HepG2 (cell line): ENCODE results near the gene METTL16. TPM values are rescaled to one million over a fixed set of nuclear protein-coding genes. Genes with fewer than 3 reads are reported as not detected.

Source experiments
- CAMTA2 ChIP-seq: sonication (generic); formaldehyde crosslinking; IDR thresholded peaks from 2 replicates; pipeline ENCODE4 v1.4.0; 2020; ENCODE audit warnings: mild to moderate bottlenecking, missing genetic modification reagents, borderline replicate concordance
- EED ChIP-seq: sonication (generic); formaldehyde crosslinking; IDR thresholded peaks from 2 replicates; pipeline ENCODE4 v1.5.0; 2020; ENCODE audit warnings: mild to moderate bottlenecking, missing genetic modification reagents
- EHMT2 ChIP-seq: fragments of 200-600 bp; sonication (generic); IDR thresholded peaks from 2 replicates; pipeline ENCODE4 v1.7.0; 2017; ENCODE audit warnings: antibody characterized with exemption, low read depth, low read length, borderline replicate concordance
- JUND ChIP-seq: sonication (generic); formaldehyde crosslinking; IDR thresholded peaks from 2 replicates; pipeline ENCODE4 v1.8.0; 2022; ENCODE audit warnings: mild to moderate bottlenecking, missing genetic modification reagents
- KLF15 ChIP-seq: sonication (generic); formaldehyde crosslinking; IDR thresholded peaks from 2 replicates; pipeline ENCODE4 v1.8.1; 2023; ENCODE audit warnings: borderline replicate concordance, mild to moderate bottlenecking, inconsistent platforms, missing genetic modification reagents, mixed read lengths
- MBNL3 ChIP-seq: fragments of 250-450 bp; sonication (Bioruptor Pico); conservative IDR thresholded peaks from 2 replicates; pipeline ENCODE4 v1.8.0; 2022; ENCODE audit warnings: mild to moderate bottlenecking, inconsistent platforms
- MYPOP ChIP-seq: sonication (generic); formaldehyde crosslinking; IDR thresholded peaks from 2 replicates; pipeline ENCODE4 v1.8.1; 2023; ENCODE audit warnings: mild to moderate bottlenecking, moderate library complexity, missing genetic modification reagents
- PRPF4 ChIP-seq: fragments of 200-400 bp; formaldehyde crosslinking; IDR thresholded peaks from 2 replicates; pipeline ENCODE4 v1.6.1; 2016; ENCODE audit warnings: low read length, low read depth; ENCODE audit not compliant: poor library complexity, severe bottlenecking
- RBFOX2 ChIP-seq: fragments of 200-400 bp; formaldehyde crosslinking; IDR thresholded peaks from 2 replicates; pipeline ENCODE4 v1.6.1; 2017; ENCODE audit warnings: low read depth, mild to moderate bottlenecking, low read length
- SAFB2 ChIP-seq: sonication (generic); formaldehyde crosslinking; IDR thresholded peaks from 2 replicates; pipeline ENCODE4 v1.5.1; 2020; ENCODE audit warnings: missing genetic modification reagents, low read depth, mild to moderate bottlenecking, borderline replicate concordance
- SOX6 ChIP-seq, 2 experiments: fragments of 450-650 bp in 1 of 2; sonication (generic) in 1 of 2; formaldehyde crosslinking in 1 of 2; IDR thresholded peaks; 2 replicates each; pipeline versions ENCODE4 v1.4.0 to v1.6.1; 2017 to 2020; ENCODE audit warnings: antibody characterized with exemption in 1 of 2, mild to moderate bottlenecking in 1 of 2, missing genetic modification reagents in 1 of 2
- ZHX1 ChIP-seq: sonication (generic); formaldehyde crosslinking; IDR thresholded peaks from 2 replicates; pipeline ENCODE4 v1.8.1; 2022; ENCODE audit warnings: low read depth, mild to moderate bottlenecking, missing genetic modification reagents
- ZKSCAN1 ChIP-seq: fragments of 150-350 bp; IDR thresholded peaks from 2 replicates; pipeline ENCODE4 v1.6.1; 2014; ENCODE audit warnings: low read length
- ZNF280B ChIP-seq: sonication (generic); formaldehyde crosslinking; IDR thresholded peaks from 2 replicates; pipeline ENCODE4 v1.5.0; 2020; ENCODE audit warnings: missing genetic modification reagents, mild to moderate bottlenecking, borderline replicate concordance
- ZNF30 ChIP-seq: sonication (generic); formaldehyde crosslinking; IDR thresholded peaks from 2 replicates; pipeline ENCODE4 v1.5.0; 2020; ENCODE audit warnings: mild to moderate bottlenecking, missing genetic modification reagents
- ZNF546 ChIP-seq: sonication (generic); formaldehyde crosslinking; conservative IDR thresholded peaks from 2 replicates; pipeline ENCODE4 v1.8.1; 2023; ENCODE audit warnings: mild to moderate bottlenecking, missing genetic modification reagents
- ZNF580 ChIP-seq: IDR thresholded peaks from 2 replicates; pipeline ENCODE4 v1.6.1; 2016; ENCODE audit warnings: low read depth, borderline replicate concordance
- ZNF598 ChIP-seq: sonication (generic); formaldehyde crosslinking; IDR thresholded peaks from 2 replicates; pipeline ENCODE4 v1.5.1; 2020; ENCODE audit warnings: mild to moderate bottlenecking, missing genetic modification reagents, borderline replicate concordance
- ZSCAN9 ChIP-seq: IDR thresholded peaks from 2 replicates; pipeline ENCODE4 v1.6.1; 2016; ENCODE audit warnings: borderline replicate concordance
- polyA plus RNA-seq, 8 experiments: library from polyadenylated mRNA; depleted of rRNA in 3 of 8; stranded (reverse) in 7 of 8; unstranded in 1 of 8; fragments of >200 nt; fragmentation: Illumina TruSeq in 4 of 8; extraction: Trizol in 4 of 8; gene quantifications; 2 replicates each; pipeline versions ENCODE4 v1.2.1 to v1.2.3, GENCODE V29; 2011 to 2016; ENCODE audit warnings: low read depth in 4 of 8, missing spikeins in 1 of 8, mixed read lengths in 1 of 8; ENCODE audit not compliant: insufficient read depth in 1 of 8
- total RNA-seq, 5 experiments: library from RNA; depleted of rRNA; stranded (reverse); fragments of >200 nt; fragmentation: Illumina TruSeq; extraction: Trizol; gene quantifications; 2 replicates each; pipeline ENCODE4 v1.2.3, GENCODE V29; 2016; ENCODE audit warnings: low read depth in 1 of 5

The METTL16 gene
- total and polyA plus RNA-seq, 2 of the 13 experiments (the other 11 are each of a cell fraction or from before 2014, with no cell fraction given): 11.6 to 18.5 TPM

GRCh38 chr17:2511462-2512369 is at the start of gene METTL16 (continued):
- no peak for TF ChIP-seq MBNL3 (CRISPR knock-in tag)
- TF ChIP-seq ZNF580 (CRISPR knock-in tag): peak; percentile 70; the same call in 1 of the 2 replicates
- no peak for TF ChIP-seq ZNF546 (CRISPR knock-in tag)
- TF ChIP-seq SAFB2 (CRISPR knock-in tag): no peak
- no peak for TF ChIP-seq SOX6 (IDR thresholded peaks at IDR 0.05)
- peak; percentile 55 for TF ChIP-seq SOX6 (CRISPR knock-in tag; IDR thresholded peaks at IDR 0.05)
- TF ChIP-seq PRPF4: no peak
- TF ChIP-seq RBFOX2: no peak
- no peak for TF ChIP-seq KLF15 (CRISPR knock-in tag)
- no peak for TF ChIP-seq JUND (CRISPR knock-in tag)
- TF ChIP-seq CAMTA2 (CRISPR knock-in tag): no peak
- no peak for TF ChIP-seq ZHX1 (CRISPR knock-in tag)
- TF ChIP-seq ZSCAN9 (CRISPR knock-in tag): 0 out of 2 replicates have a peak, but pooled peaks have one; percentile 33
- no peak for TF ChIP-seq ZNF30
- TF ChIP-seq MYPOP: peak; percentile 81; the same call in 1 of the 2 replicates
- 0 out of 2 replicates have a peak, but pooled peaks have one; percentile 72 for TF ChIP-seq EED
- peak; percentile 54; the same call in 1 of the 2 replicates for TF ChIP-seq ZNF280B (CRISPR knock-in tag)
- no peak for TF ChIP-seq EHMT2
- no peak for TF ChIP-seq ZNF598 (CRISPR knock-in tag)
- TF ChIP-seq ZKSCAN1: no peak
